Body of pancreas (tissue), 4 donors: ENCODE measurements around the gene AFF2. TPM values are rescaled to one million over a fixed set of nuclear protein-coding genes. Genes with fewer than 3 reads are reported as not detected.
A peak's percentile ranks its signal among the peaks of the same experiment; 100 is the strongest.

Source experiments
- ATAC-seq: fragments of 150-250 bp; one replicate; pipeline ENCODE4 v1.9.1; 2016
- DNase-seq, 4 donors: peaks; one replicate each; pipeline ENCODE4 v3.0.0-alpha.2; 2019
- H3K27ac ChIP-seq, 4 donors: fragments of 200-600 bp; sonication (generic); 1 replicate in 3 of 4; 2 replicates in 1 of 4; pipeline versions ENCODE4 v1.5.1 to v1.6.1; 2016 to 2019; ENCODE audit warnings: mild to moderate bottlenecking in 1 of 4, mixed read lengths in 1 of 4, moderate library complexity in 1 of 4
- H3K27me3 ChIP-seq, 2 donors: fragments of 200-600 bp; sonication (generic); one replicate each; pipeline ENCODE4 v1.6.0; 2016; ENCODE audit warnings: mild to moderate bottlenecking in 1 of 2
- H3K36me3 ChIP-seq, 2 donors: fragments of 200-600 bp; sonication (generic); replicated peaks in 1 of 2; 2 replicates each; pipeline ENCODE4 v1.5.1; 2016; ENCODE audit warnings: low read depth in 2 of 2; ENCODE audit not compliant: insufficient read depth in 1 of 2
- H3K4me1 ChIP-seq: fragments of 200-600 bp; sonication (generic); one replicate; pipeline ENCODE4 v1.6.0; 2016
- H3K4me3 ChIP-seq, 2 donors: fragments of 200-600 bp; sonication (generic); 1 replicate in 1 of 2; 2 replicates in 1 of 2; pipeline ENCODE4 v1.5.1; 2016 to 2019
- H3K9me3 ChIP-seq, 3 donors: fragments of 200-600 bp; sonication (generic); 1 replicate in 2 of 3; 2 replicates in 1 of 3; pipeline ENCODE4 v1.5.1; 2016
- CTCF ChIP-seq, 7 experiments: fragments of 450-650 bp in 4 of 7; fragments of 200-600 bp in 3 of 7; sonication (generic) in 3 of 7; IDR thresholded peaks; one replicate each; pipeline ENCODE4 v1.5.1; 2016 to 2019; ENCODE audit warnings: antibody characterized with exemption in 7 of 7
- POLR2A ChIP-seq, 3 donors: fragments of 450-650 bp; IDR thresholded peaks; one replicate each; pipeline ENCODE4 v1.6.1; 2016; ENCODE audit warnings: antibody characterized with exemption in 3 of 3, mild to moderate bottlenecking in 2 of 3
- WGBS, 2 donors: methylation state at CpG; one replicate each; pipeline ENCODE4 v1.1.5; 2017; 5-methylcytosine and 5-hydroxymethylcytosine counted together
- intact Hi-C: fragments of 100-400 bp; cut with DNase I; formaldehyde crosslinking; loops from one replicate; pipeline ENCODE4 v1.15.1; 2023
- total RNA-seq, 2 donors: library from RNA; depleted of rRNA; stranded (reverse); fragments of >200 nt; gene quantifications; one replicate each; pipeline ENCODE4 v1.1.0, GENCODE V29; 2016

The AFF2 gene
- total RNA-seq, 2 donors from 2014 or later = 0.99 to 2.1 TPM

- WGBS, 2 donors = 75 to 76% methylated on average over 3 of the region's 3 CpGs
- no peak overlapping the region for H3K4me3 ChIP-seq
- H3K36me3 ChIP-seq = no peaks in the 10 kb centered on the region
- H3K27ac ChIP-seq = no peak overlapping the region
- no peaks in the 10 kb centered on the region for H3K27me3 ChIP-seq
- DNase-seq = no peak
- TF ChIP-seq POLR2A (IDR thresholded peaks at IDR 0.05) (no peak), CTCF (IDR thresholded peaks at IDR 0.05) (no peak)
- H3K9me3 ChIP-seq = no peaks in the 10 kb centered on the region
- no peak for ATAC-seq
- intact Hi-C loops = no loop called here
- H3K4me1 ChIP-seq = no peaks in the 10 kb centered on the region
Observed at GRCh38 chrX:149006235-149006634, 505.8 kb downstream of the AFF2 start.

- intact Hi-C loops = no loop called here
- no peaks in the 10 kb centered on the region for H3K36me3 ChIP-seq
- ATAC-seq (no peak), DNase-seq (no peak)
- no peak overlapping the region for H3K27ac ChIP-seq
- no peak for TF ChIP-seq POLR2A (IDR thresholded peaks at IDR 0.05)
- TF ChIP-seq CTCF (IDR thresholded peaks at IDR 0.05) = no peak
- H3K4me1 ChIP-seq = no peaks in the 10 kb centered on the region
- H3K4me3 ChIP-seq = no peak overlapping the region
- H3K9me3 ChIP-seq = no peaks in the 10 kb centered on the region
- 23 to 33% methylated on average over 4 of the region's 4 CpGs for WGBS, 2 donors
- H3K27me3 ChIP-seq = no peaks in the 10 kb centered on the region
Observed at GRCh38 chrX:149007423-149007822, 507.0 kb downstream of the AFF2 start.

GRCh38 chrX:149010013-149010852, 509.8 kb downstream of the AFF2 start:
- H3K27ac ChIP-seq = no peak overlapping the region
- no peak for TF ChIP-seq POLR2A (IDR thresholded peaks at IDR 0.05)
- TF ChIP-seq CTCF (IDR thresholded peaks at IDR 0.05) = no peak
- no peaks in the 10 kb centered on the region for H3K4me1 ChIP-seq
- H3K27me3 ChIP-seq = no peaks in the 10 kb centered on the region
- no peaks in the 10 kb centered on the region for H3K9me3 ChIP-seq
- no peak overlapping the region for H3K4me3 ChIP-seq
- intact Hi-C loops = no loop called here
- WGBS, 2 donors = 24 to 40% methylated on average over 4 of the region's 4 CpGs
- ATAC-seq (peak; percentile 48), DNase-seq (peak in 1 of 4 donors; percentile 15)
- H3K36me3 ChIP-seq = no peaks in the 10 kb centered on the region

GRCh38 chrX:149010853-149011224, 510.4 kb downstream of the AFF2 start:
- Histone ChIP-seq H3K27ac (no peak overlapping the region), H3K9me3 (no peaks in the 10 kb centered on the region), H3K27me3 (no peaks in the 10 kb centered on the region), H3K4me3 (no peak overlapping the region), H3K4me1 (no peaks in the 10 kb centered on the region), H3K36me3 (no peaks in the 10 kb centered on the region)
- ATAC-seq (no peak), DNase-seq (no peak)
- 24 to 42% methylated on average over 5 of the region's 5 CpGs for WGBS, 2 donors
- no peak for TF ChIP-seq CTCF (IDR thresholded peaks at IDR 0.05)
- TF ChIP-seq POLR2A (IDR thresholded peaks at IDR 0.05) = no peak
- intact Hi-C loops = no loop called here

- intact Hi-C loops = no loop called here
- H3K4me3 ChIP-seq = no peak overlapping the region
- H3K36me3 ChIP-seq = no peaks in the 10 kb centered on the region
- H3K27me3 ChIP-seq = no peaks in the 10 kb centered on the region
- no peak for ATAC-seq
- TF ChIP-seq CTCF (IDR thresholded peaks at IDR 0.05) (no peak), POLR2A (IDR thresholded peaks at IDR 0.05) (no peak)
- no peak for DNase-seq
- H3K9me3 ChIP-seq = no peaks in the 10 kb centered on the region
- H3K27ac ChIP-seq = no peak overlapping the region
- WGBS, 2 donors = 51 to 69% methylated on average over 2 of the region's 2 CpGs
- H3K4me1 ChIP-seq = no peaks in the 10 kb centered on the region
Observed at GRCh38 chrX:149013081-149013480, 512.7 kb downstream of the AFF2 start.
